ENCODE measurements around the gene LARGE1. TPM values are rescaled to one million over a fixed set of nuclear protein-coding genes. Genes with fewer than 3 reads are reported as not detected.
A peak's percentile ranks its signal among the peaks of the same experiment; 100 is the strongest.

Gene LARGE1
- total RNA-seq, 4 donors from 2014 or later, result 18.7 to 82.1 (median 39.2) TPM

- Histone ChIP-seq H3K4me1 (peaks cover 0 to 10% of the 10 kb centered on the region in 2 donors), H3K9me3 (no peaks in the 10 kb centered on the region), H3K27ac (peak overlapping the region; percentile 83), H3K36me3 (no peaks in the 10 kb centered on the region), H3K4me3 (no peak overlapping the region), H3K27me3 (no peaks in the 10 kb centered on the region)
- intact Hi-C loops (cut with DNase I; ENCODE audit: low total_unique reads), result no loop called here
- DNase-seq, result peak; percentile 85 to 90
- TF ChIP-seq POLR2A (IDR thresholded peaks at IDR 0.05) (no peak), CTCF (IDR thresholded peaks at IDR 0.05) (no peak)
Measured at GRCh38 chr22:33811686-33812085, 108.6 kb downstream of the LARGE1 start.

- intact Hi-C loops (cut with DNase I; ENCODE audit: low total_unique reads), result no loop called here
- peaks cover 3 to 10% of the 10 kb centered on the region in 2 donors for H3K4me1 ChIP-seq
- TF ChIP-seq POLR2A (IDR thresholded peaks at IDR 0.05), result no peak
Measured at GRCh38 chr22:33811208-33811607, 109.1 kb downstream of the LARGE1 start.

GRCh38 chr22:33807470-33807869 is 112.8 kb downstream of the LARGE1 start:
- intact Hi-C loops (cut with DNase I; ENCODE audit: low total_unique reads), result no loop called here
- Histone ChIP-seq H3K36me3 (no peaks in the 10 kb centered on the region), H3K9me3 (no peaks in the 10 kb centered on the region), H3K27me3 (no peaks in the 10 kb centered on the region), H3K4me1 (peaks cover 5 to 10% of the 10 kb centered on the region in 2 donors), H3K27ac (peak overlapping the region; percentile 35 to 48), H3K4me3 (no peak overlapping the region)
- no peak for DNase-seq
- no peak for TF ChIP-seq CTCF (IDR thresholded peaks at IDR 0.05)
- TF ChIP-seq POLR2A (IDR thresholded peaks at IDR 0.05), result no peak

More at GRCh38 chr22:33811208-33811607, 109.1 kb downstream of the LARGE1 start:
- H3K9me3 ChIP-seq, result no peaks in the 10 kb centered on the region
- no peak for DNase-seq
- no peak overlapping the region for H3K4me3 ChIP-seq
- H3K36me3 ChIP-seq, result no peaks in the 10 kb centered on the region
- peak overlapping the region; percentile 83 for H3K27ac ChIP-seq
- H3K27me3 ChIP-seq, result no peaks in the 10 kb centered on the region

- H3K27ac ChIP-seq, result peak overlapping the region; percentile 12 to 60
- H3K4me3 ChIP-seq, result no peak overlapping the region
- H3K27me3 ChIP-seq, result no peaks in the 10 kb centered on the region
- no peaks in the 10 kb centered on the region for H3K9me3 ChIP-seq
- no peak for TF ChIP-seq CTCF (IDR thresholded peaks at IDR 0.05)
- no peak for DNase-seq
- no peaks in the 10 kb centered on the region for H3K36me3 ChIP-seq
- intact Hi-C loops (cut with DNase I; ENCODE audit: low total_unique reads), result no loop called here
- peaks cover 5 to 7% of the 10 kb centered on the region in 2 donors for H3K4me1 ChIP-seq
Measured at GRCh38 chr22:33806191-33806590, 114.1 kb downstream of the LARGE1 start.

- peak; percentile 30 to 65 for DNase-seq
- Histone ChIP-seq H3K4me1 (peaks cover 3 to 5% of the 10 kb centered on the region in 2 donors), H3K36me3 (no peaks in the 10 kb centered on the region)
Measured at GRCh38 chr22:33803371-33804282, 116.6 kb downstream of the LARGE1 start.

More at GRCh38 chr22:33803371-33804282, 116.6 kb downstream of the LARGE1 start:
- Histone ChIP-seq H3K9me3 (no peaks in the 10 kb centered on the region), H3K27me3 (no peaks in the 10 kb centered on the region), H3K27ac (peak overlapping the region; percentile 78 to 80), H3K4me3 (no peak overlapping the region)
- TF ChIP-seq POLR2A (IDR thresholded peaks at IDR 0.05) (no peak), CTCF (IDR thresholded peaks at IDR 0.05) (no peak)
- intact Hi-C loops (cut with DNase I; ENCODE audit: low total_unique reads), result no loop called here

Measured in uterus (tissue), 4 donors.